Natural killer cell (primary cell): Measurements from ENCODE around the gene MAN1A2. TPM values are rescaled to one million over a fixed set of nuclear protein-coding genes. Genes with fewer than 3 reads are reported as not detected.
A peak's percentile ranks its signal among the peaks of the same experiment; 100 is the strongest.

Experiments
- ATAC-seq, 3 donors: fragments of 150-1000 bp in 2 of 3; fragments of 200-7000 bp in 1 of 3; cut with Tn5 transposase; 1 replicate in 1 of 3; 2 replicates in 2 of 3; pipeline ENCODE4 v1.10.0; 2021; ENCODE audit warnings: mild to moderate bottlenecking in 2 of 3, moderate library complexity in 2 of 3
- DNase-seq, 2 donors: peaks; one replicate each; pipeline versions ENCODE4 v3.0.0 to v3.0.0-alpha.2; 2013 to 2021; ENCODE audit warnings: mixed read lengths in 1 of 2
- H3K27ac ChIP-seq: one replicate; pipeline ENCODE4 v1.5.1; 2013; ENCODE audit warnings: mild to moderate bottlenecking, low read length
- H3K27me3 ChIP-seq: one replicate; pipeline ENCODE4 v1.6.1; 2013; ENCODE audit warnings: low read length; ENCODE audit not compliant: control insufficient read depth, insufficient read depth
- H3K36me3 ChIP-seq: one replicate; pipeline ENCODE4 v1.6.1; 2013; ENCODE audit warnings: low read length; ENCODE audit not compliant: control insufficient read depth, insufficient read depth
- H3K4me1 ChIP-seq: one replicate; pipeline ENCODE4 v1.6.1; 2013; ENCODE audit warnings: low read length; ENCODE audit not compliant: control insufficient read depth, insufficient read depth
- H3K4me3 ChIP-seq: one replicate; pipeline ENCODE4 v1.5.1; 2013; ENCODE audit warnings: low read length
- H3K9me3 ChIP-seq: one replicate; pipeline ENCODE4 v1.6.1; 2013; ENCODE audit warnings: low read length; ENCODE audit not compliant: control insufficient read depth, insufficient read depth
- H3K27ac Mint-ChIP-seq, 2 donors: one replicate each; pipeline ENCODE4 v1.8.0; 2022; ENCODE audit warnings: mild to moderate bottlenecking in 2 of 2, mixed read lengths in 2 of 2, moderate library complexity in 1 of 2
- H3K27me3 Mint-ChIP-seq, 2 donors: one replicate each; pipeline ENCODE4 v1.8.0; 2022; ENCODE audit warnings: low read depth in 2 of 2, mixed read lengths in 2 of 2
- H3K36me3 Mint-ChIP-seq: one replicate; pipeline ENCODE4 v1.8.0; 2022; ENCODE audit warnings: mixed read lengths
- H3K4me1 Mint-ChIP-seq, 2 donors: one replicate each; pipeline ENCODE4 v1.8.0; 2022; ENCODE audit warnings: mixed read lengths in 2 of 2
- H3K4me3 Mint-ChIP-seq: one replicate; pipeline ENCODE4 v1.8.0; 2022; ENCODE audit warnings: mild to moderate bottlenecking, moderate library complexity, mixed read lengths
- H3K9me3 Mint-ChIP-seq, 2 donors: one replicate each; pipeline ENCODE4 v1.8.0; 2022; ENCODE audit warnings: mixed read lengths in 2 of 2
- WGBS: methylation state at CpG from one replicate; pipeline ENCODE4 v1.1.7; 2013; ENCODE audit warnings: missing lambda C conversion rate; ENCODE audit not compliant: insufficient coverage; 5-methylcytosine and 5-hydroxymethylcytosine counted together
- intact Hi-C: fragments of 100-400 bp; cut with micrococcal nuclease; formaldehyde crosslinking; loops from one replicate; pipeline ENCODE4 v1.14.2; 2022
- total RNA-seq, 4 donors: library from RNA; stranded (reverse); fragments of 120-200 nt in 1 of 4; gene quantifications; one replicate each; pipeline versions ENCODE4 v1.2.3 to v1.2.4, GENCODE V29; 2013 to 2022
- TF ChIP-seq, protein P1 (sequence below): fragments of 200-600 bp; IDR thresholded peaks from one replicate; pipeline ENCODE4 v1.8.0; 2022; ENCODE audit warnings: antibody characterized with exemption

Gene MAN1A2
- total RNA-seq, 3 donors from 2014 or later (not counting 1 experiment from before 2014, with no cell fraction given): 75.5 to 90.0 (median 87.1) TPM

DNA sequence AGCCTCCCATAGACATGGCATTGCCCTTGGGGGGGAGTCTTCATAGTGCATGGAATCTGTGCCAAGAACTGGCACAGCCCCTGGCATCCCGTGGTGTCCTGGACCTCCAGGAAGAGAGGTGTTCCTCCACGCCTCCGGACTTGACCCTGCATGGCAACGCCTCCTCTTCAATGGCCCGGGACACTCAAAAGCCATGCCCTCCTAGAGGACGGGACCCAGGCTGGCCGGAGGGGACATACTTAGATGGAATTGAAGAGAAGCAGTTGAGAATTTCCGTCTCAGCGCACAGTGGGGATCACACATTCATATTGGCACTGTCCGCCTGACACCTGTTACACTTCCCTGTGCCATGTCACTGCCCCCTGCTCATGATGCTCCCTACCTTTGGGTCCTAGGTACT is 200.2 kb downstream of the MAN1A2 start:
- Mint-ChIP-seq H3K36me3 (no peaks in the 10 kb centered on the region), H3K4me3 (no peak overlapping the region), H3K4me1 (peaks cover 12 to 14% of the 10 kb centered on the region in 2 donors), H3K27me3 (peaks cover 5 to 10% of the 10 kb centered on the region in 2 donors), H3K27ac (no peak overlapping the region), H3K9me3 (no peaks in the 10 kb centered on the region)
- H3K36me3 ChIP-seq: no peaks in the 10 kb centered on the region
- intact Hi-C loops: no loop called here
- WGBS: 97% methylated on average over 10 of the region's 10 CpGs
- H3K27ac ChIP-seq: no peak overlapping the region
- ATAC-seq (no peak), DNase-seq (peak in 1 of 2 donors; percentile 4)
- no peak overlapping the region for H3K4me3 ChIP-seq
- no peaks in the 10 kb centered on the region for H3K27me3 ChIP-seq
- TF ChIP-seq, protein P1, sequence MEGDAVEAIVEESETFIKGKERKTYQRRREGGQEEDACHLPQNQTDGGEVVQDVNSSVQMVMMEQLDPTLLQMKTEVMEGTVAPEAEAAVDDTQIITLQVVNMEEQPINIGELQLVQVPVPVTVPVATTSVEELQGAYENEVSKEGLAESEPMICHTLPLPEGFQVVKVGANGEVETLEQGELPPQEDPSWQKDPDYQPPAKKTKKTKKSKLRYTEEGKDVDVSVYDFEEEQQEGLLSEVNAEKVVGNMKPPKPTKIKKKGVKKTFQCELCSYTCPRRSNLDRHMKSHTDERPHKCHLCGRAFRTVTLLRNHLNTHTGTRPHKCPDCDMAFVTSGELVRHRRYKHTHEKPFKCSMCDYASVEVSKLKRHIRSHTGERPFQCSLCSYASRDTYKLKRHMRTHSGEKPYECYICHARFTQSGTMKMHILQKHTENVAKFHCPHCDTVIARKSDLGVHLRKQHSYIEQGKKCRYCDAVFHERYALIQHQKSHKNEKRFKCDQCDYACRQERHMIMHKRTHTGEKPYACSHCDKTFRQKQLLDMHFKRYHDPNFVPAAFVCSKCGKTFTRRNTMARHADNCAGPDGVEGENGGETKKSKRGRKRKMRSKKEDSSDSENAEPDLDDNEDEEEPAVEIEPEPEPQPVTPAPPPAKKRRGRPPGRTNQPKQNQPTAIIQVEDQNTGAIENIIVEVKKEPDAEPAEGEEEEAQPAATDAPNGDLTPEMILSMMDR: no peak
- H3K9me3 ChIP-seq: no peaks in the 10 kb centered on the region
- peaks cover 4% of the 10 kb centered on the region for H3K4me1 ChIP-seq

GRCh38 chr1:117567976-117568375 is 200.7 kb downstream of the MAN1A2 start:
- no peaks in the 10 kb centered on the region for H3K9me3 ChIP-seq
- H3K27me3 ChIP-seq: no peaks in the 10 kb centered on the region
- H3K36me3 Mint-ChIP-seq: no peaks in the 10 kb centered on the region
- H3K9me3 Mint-ChIP-seq: no peaks in the 10 kb centered on the region
- TF ChIP-seq, protein P1: no peak
- H3K4me1 Mint-ChIP-seq: peaks cover 18 to 19% of the 10 kb centered on the region in 2 donors
- no peaks in the 10 kb centered on the region for H3K36me3 ChIP-seq
- no peak overlapping the region for H3K27ac ChIP-seq
- no peak overlapping the region for H3K4me3 ChIP-seq
- H3K4me3 Mint-ChIP-seq: no peak overlapping the region
- no peak overlapping the region for H3K27ac Mint-ChIP-seq
- DNase-seq (no peak), ATAC-seq (no peak)
- H3K27me3 Mint-ChIP-seq: peaks cover 5 to 14% of the 10 kb centered on the region in 2 donors
- intact Hi-C loops: no loop called here
- 86% methylated on average over 3 of the region's 3 CpGs for WGBS
- H3K4me1 ChIP-seq: peaks cover 9% of the 10 kb centered on the region

DNA sequence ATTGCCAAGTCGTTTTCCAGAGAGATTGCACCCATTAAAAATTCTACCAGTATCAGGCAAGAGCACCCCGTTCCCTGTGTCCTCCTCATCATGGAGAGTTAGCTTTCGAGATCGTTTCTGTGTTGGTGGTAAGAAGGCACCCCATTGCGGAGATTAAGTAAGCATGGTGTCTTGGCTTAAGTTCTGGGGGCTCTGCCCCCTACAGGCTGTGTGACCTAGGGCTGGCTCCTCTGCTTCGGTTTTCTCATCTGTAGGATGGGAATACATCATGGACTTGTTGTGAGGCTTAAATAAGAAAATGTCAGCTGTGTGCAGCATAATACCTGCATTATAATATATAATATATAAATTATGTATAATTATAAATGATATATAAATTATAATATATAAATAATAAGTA is 201.8 kb downstream of the MAN1A2 start:
- no peak for ATAC-seq
- 91% methylated on average over 5 of the region's 6 CpGs for WGBS

More for the DNA sequence above, 201.8 kb downstream of the MAN1A2 start:
- TF ChIP-seq, protein P1: no peak
- Histone ChIP-seq H3K27me3 (no peaks in the 10 kb centered on the region), H3K4me1 (peaks cover 15% of the 10 kb centered on the region), H3K36me3 (no peaks in the 10 kb centered on the region), H3K9me3 (no peaks in the 10 kb centered on the region), H3K27ac (no peak overlapping the region), H3K4me3 (no peak overlapping the region)
- Mint-ChIP-seq H3K4me1 (peaks cover 20 to 23% of the 10 kb centered on the region in 2 donors), H3K36me3 (no peaks in the 10 kb centered on the region), H3K4me3 (no peak overlapping the region), H3K27ac (no peak overlapping the region), H3K9me3 (no peaks in the 10 kb centered on the region), H3K27me3 (peaks cover 5 to 14% of the 10 kb centered on the region in 2 donors)
- DNase-seq: no peak
- intact Hi-C loops: no loop called here
